Skeletal muscle satellite cell (primary cell): ENCODE measurements around the gene METTL8.
"Not testable (repeated sequence)": the region's sequence is repeated elsewhere in the genome, so short reads cannot be mapped to it uniquely, and the experiment has no call there.

Experiments used
- H3K27me3 ChIP-seq: 2 replicates; pipeline ENCODE4 v1.7.0; 2013; ENCODE audit warnings: low read length; ENCODE audit not compliant: control insufficient read depth, insufficient read depth
- H3K36me3 ChIP-seq: 2 replicates; pipeline ENCODE4 v1.7.0; 2013; ENCODE audit warnings: mild to moderate bottlenecking, control low read depth, low read length; ENCODE audit not compliant: insufficient read depth
- H3K4me1 ChIP-seq: 2 replicates; pipeline ENCODE4 v1.7.0; 2013; ENCODE audit warnings: low read length; ENCODE audit not compliant: control insufficient read depth, insufficient read depth
- H3K4me2 ChIP-seq: 2 replicates; pipeline ENCODE4 v1.7.0; 2013; ENCODE audit warnings: mild to moderate bottlenecking, low read length
- H3K4me3 ChIP-seq: 2 replicates; pipeline ENCODE4 v1.7.0; 2013; ENCODE audit warnings: low read length
- H3K9ac ChIP-seq: 2 replicates; pipeline ENCODE4 v1.7.0; 2013; ENCODE audit warnings: mild to moderate bottlenecking, low read depth, low read length, moderate library complexity
- H3K9me3 ChIP-seq: replicated peaks from 2 replicates; pipeline ENCODE4 v1.7.0; 2013; ENCODE audit warnings: mild to moderate bottlenecking, control low read depth, low read length

METTL8 gene

GRCh38 chr2:171391532-171391931, 42.3 kb downstream of the METTL8 start:
- Histone ChIP-seq H3K4me2 (peak overlapping the region; percentile 2), H3K4me3 (no peak overlapping the region), H3K9me3 (no peaks in the 10 kb centered on the region), H3K36me3 (no peaks in the 10 kb centered on the region), H3K9ac (no peak overlapping the region), H3K27me3 (no peaks in the 10 kb centered on the region), H3K4me1 (peaks cover 28% of the 10 kb centered on the region)

- Histone ChIP-seq H3K36me3 (no peaks in the 10 kb centered on the region), H3K4me3 (no peak overlapping the region), H3K4me1 (peaks cover 25% of the 10 kb centered on the region), H3K27me3 (no peaks in the 10 kb centered on the region), H3K4me2 (peak overlapping the region; percentile 4), H3K9ac (no peak overlapping the region), H3K9me3 (no peaks in the 10 kb centered on the region)
Measured at GRCh38 chr2:171390941-171391516, 42.8 kb downstream of the METTL8 start.

- Histone ChIP-seq H3K27me3 (no peaks in the 10 kb centered on the region), H3K36me3 (no peaks in the 10 kb centered on the region), H3K4me2 (no peak overlapping the region), H3K9ac (no peak overlapping the region), H3K9me3 (no peaks in the 10 kb centered on the region), H3K4me1 (peaks cover 25% of the 10 kb centered on the region), H3K4me3 (no peak overlapping the region)
Measured at GRCh38 chr2:171389780-171390179, 44.0 kb downstream of the METTL8 start.

GRCh38 chr2:171389325-171389724, 44.5 kb downstream of the METTL8 start:
- H3K9me3 ChIP-seq = no peaks in the 10 kb centered on the region
- peaks cover 25% of the 10 kb centered on the region for H3K4me1 ChIP-seq
- no peak overlapping the region for H3K9ac ChIP-seq
- H3K36me3 ChIP-seq = no peaks in the 10 kb centered on the region
- H3K4me2 ChIP-seq = no peak overlapping the region
- no peaks in the 10 kb centered on the region for H3K27me3 ChIP-seq
- no peak overlapping the region for H3K4me3 ChIP-seq

GRCh38 chr2:171387052-171387451, 46.7 kb downstream of the METTL8 start:
- no peaks in the 10 kb centered on the region for H3K27me3 ChIP-seq
- no peak overlapping the region for H3K4me3 ChIP-seq
- no peak overlapping the region for H3K9ac ChIP-seq
- no peaks in the 10 kb centered on the region for H3K9me3 ChIP-seq
- H3K36me3 ChIP-seq = no peaks in the 10 kb centered on the region
- no peak overlapping the region for H3K4me2 ChIP-seq
- peaks cover 23% of the 10 kb centered on the region for H3K4me1 ChIP-seq

GRCh38 chr2:171386627-171387026, 47.2 kb downstream of the METTL8 start:
- Histone ChIP-seq H3K4me3 (no peak overlapping the region), H3K4me2 (no peak overlapping the region), H3K4me1 (peaks cover 19% of the 10 kb centered on the region), H3K27me3 (no peaks in the 10 kb centered on the region), H3K36me3 (no peaks in the 10 kb centered on the region), H3K9me3 (no peaks in the 10 kb centered on the region), H3K9ac (no peak overlapping the region)

- H3K9me3 ChIP-seq = no peaks in the 10 kb centered on the region
- no peaks in the 10 kb centered on the region for H3K27me3 ChIP-seq
- no peaks in the 10 kb centered on the region for H3K36me3 ChIP-seq
- H3K9ac ChIP-seq = no peak overlapping the region
- H3K4me1 ChIP-seq = no peaks in the 10 kb centered on the region
- no peak overlapping the region for H3K4me3 ChIP-seq
- no peak overlapping the region for H3K4me2 ChIP-seq
Measured at GRCh38 chr2:171383134-171383533, 50.7 kb downstream of the METTL8 start.

GRCh38 chr2:171382175-171382574, 51.6 kb downstream of the METTL8 start:
- H3K4me1 ChIP-seq, H3K9ac ChIP-seq, H3K36me3 ChIP-seq, H3K9me3 ChIP-seq, H3K27me3 ChIP-seq, H3K4me2 ChIP-seq, H3K4me3 ChIP-seq: not testable (repeated sequence)

- not testable (repeated sequence) for H3K4me2 ChIP-seq, H3K4me3 ChIP-seq, H3K36me3 ChIP-seq, H3K9me3 ChIP-seq, H3K4me1 ChIP-seq, H3K27me3 ChIP-seq, H3K9ac ChIP-seq
Measured at GRCh38 chr2:171377852-171378251, 55.9 kb downstream of the METTL8 start.

- no peak overlapping the region for H3K4me2 ChIP-seq
- no peaks in the 10 kb centered on the region for H3K36me3 ChIP-seq
- H3K9me3 ChIP-seq = no peaks in the 10 kb centered on the region
- no peak overlapping the region for H3K4me3 ChIP-seq
- peaks cover 5% of the 10 kb centered on the region for H3K4me1 ChIP-seq
- H3K9ac ChIP-seq = no peak overlapping the region
- no peaks in the 10 kb centered on the region for H3K27me3 ChIP-seq
Measured at GRCh38 chr2:171367692-171368091, 66.1 kb downstream of the METTL8 start.

GRCh38 chr2:171365778-171366177, 68.0 kb downstream of the METTL8 start:
- Histone ChIP-seq H3K27me3 (no peaks in the 10 kb centered on the region), H3K9me3 (no peaks in the 10 kb centered on the region), H3K36me3 (no peaks in the 10 kb centered on the region), H3K4me3 (no peak overlapping the region), H3K9ac (no peak overlapping the region), H3K4me2 (no peak overlapping the region), H3K4me1 (peaks cover 5% of the 10 kb centered on the region)

GRCh38 chr2:171365232-171365631, 68.6 kb downstream of the METTL8 start:
- H3K9ac ChIP-seq = no peak overlapping the region
- no peak overlapping the region for H3K4me2 ChIP-seq
- H3K9me3 ChIP-seq = no peaks in the 10 kb centered on the region
- H3K4me3 ChIP-seq = no peak overlapping the region
- peaks cover 5% of the 10 kb centered on the region for H3K4me1 ChIP-seq
- H3K36me3 ChIP-seq = no peaks in the 10 kb centered on the region
- H3K27me3 ChIP-seq = no peaks in the 10 kb centered on the region
